ENCODE data around the gene RND1. TPM values are rescaled to one million over a fixed set of nuclear protein-coding genes. Genes with fewer than 3 reads are reported as not detected.

Gene RND1
- polyA plus RNA-seq, 1 donor from 2014 or later = 1.3 TPM

- no peaks in the 10 kb centered on the region for H3F3A ChIP-seq (ENCODE audit: insufficient read depth, low read length, poor library complexity, severe bottlenecking)
- no peaks in the 10 kb centered on the region for H3K9me3 ChIP-seq (ENCODE audit: low read length)
- H3K9me2 ChIP-seq (ENCODE audit: insufficient read depth, low read length) = no peaks in the 10 kb centered on the region
- H2AFZ ChIP-seq (ENCODE audit: low read depth, low read length) = no peak overlapping the region
- H3K27ac ChIP-seq (ENCODE audit: low read length) = no peak overlapping the region
- peaks cover 6% of the 10 kb centered on the region for H3K36me3 ChIP-seq (ENCODE audit: insufficient read depth, low read length)
- TF ChIP-seq POLR2AphosphoS5 (IDR thresholded peaks at IDR 0.05) (no peak), TAF1 (IDR thresholded peaks at IDR 0.05; ENCODE audit: low read depth) (no peak), EZH2 (IDR thresholded peaks at IDR 0.05; ENCODE audit: borderline replicate concordance, insufficient read depth, low read length, poor library complexity, severe bottlenecking) (no peak), RAD21 (conservative IDR thresholded peaks at IDR 0.05) (no peak), MXI1 (conservative IDR thresholded peaks at IDR 0.05; ENCODE audit: poor library complexity, severe bottlenecking) (no peak), SMC3 (conservative IDR thresholded peaks at IDR 0.05; ENCODE audit: poor library complexity) (no peak)
- TF ChIP-seq, protein P1, sequence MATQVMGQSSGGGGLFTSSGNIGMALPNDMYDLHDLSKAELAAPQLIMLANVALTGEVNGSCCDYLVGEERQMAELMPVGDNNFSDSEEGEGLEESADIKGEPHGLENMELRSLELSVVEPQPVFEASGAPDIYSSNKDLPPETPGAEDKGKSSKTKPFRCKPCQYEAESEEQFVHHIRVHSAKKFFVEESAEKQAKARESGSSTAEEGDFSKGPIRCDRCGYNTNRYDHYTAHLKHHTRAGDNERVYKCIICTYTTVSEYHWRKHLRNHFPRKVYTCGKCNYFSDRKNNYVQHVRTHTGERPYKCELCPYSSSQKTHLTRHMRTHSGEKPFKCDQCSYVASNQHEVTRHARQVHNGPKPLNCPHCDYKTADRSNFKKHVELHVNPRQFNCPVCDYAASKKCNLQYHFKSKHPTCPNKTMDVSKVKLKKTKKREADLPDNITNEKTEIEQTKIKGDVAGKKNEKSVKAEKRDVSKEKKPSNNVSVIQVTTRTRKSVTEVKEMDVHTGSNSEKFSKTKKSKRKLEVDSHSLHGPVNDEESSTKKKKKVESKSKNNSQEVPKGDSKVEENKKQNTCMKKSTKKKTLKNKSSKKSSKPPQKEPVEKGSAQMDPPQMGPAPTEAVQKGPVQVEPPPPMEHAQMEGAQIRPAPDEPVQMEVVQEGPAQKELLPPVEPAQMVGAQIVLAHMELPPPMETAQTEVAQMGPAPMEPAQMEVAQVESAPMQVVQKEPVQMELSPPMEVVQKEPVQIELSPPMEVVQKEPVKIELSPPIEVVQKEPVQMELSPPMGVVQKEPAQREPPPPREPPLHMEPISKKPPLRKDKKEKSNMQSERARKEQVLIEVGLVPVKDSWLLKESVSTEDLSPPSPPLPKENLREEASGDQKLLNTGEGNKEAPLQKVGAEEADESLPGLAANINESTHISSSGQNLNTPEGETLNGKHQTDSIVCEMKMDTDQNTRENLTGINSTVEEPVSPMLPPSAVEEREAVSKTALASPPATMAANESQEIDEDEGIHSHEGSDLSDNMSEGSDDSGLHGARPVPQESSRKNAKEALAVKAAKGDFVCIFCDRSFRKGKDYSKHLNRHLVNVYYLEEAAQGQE (IDR thresholded peaks at IDR 0.05; ENCODE audit: borderline replicate concordance) = no peak
- H4K20me1 ChIP-seq (ENCODE audit: insufficient read depth) = no peaks in the 10 kb centered on the region
- H3K9ac ChIP-seq (ENCODE audit: low read length) = no peak overlapping the region
- no peaks in the 10 kb centered on the region for H3K27me3 ChIP-seq (ENCODE audit: insufficient read depth, low read depth, low read length)
- H3K4me3 ChIP-seq (ENCODE audit: low read length) = no peak overlapping the region
- H3K79me2 ChIP-seq (replicated peaks; ENCODE audit: insufficient read depth, low read length) = no peaks in the 10 kb centered on the region
- no peak overlapping the region for H3K4me2 ChIP-seq (ENCODE audit: low read length)
Measured at GRCh38 chr12:48828293-48828692, 37.4 kb downstream of the RND1 start.

- Histone ChIP-seq H4K20me1 (ENCODE audit: insufficient read depth) (no peaks in the 10 kb centered on the region), H3K9me2 (ENCODE audit: insufficient read depth, low read length) (no peaks in the 10 kb centered on the region), H3K79me2 (replicated peaks; ENCODE audit: insufficient read depth, low read length) (no peaks in the 10 kb centered on the region), H3F3A (ENCODE audit: insufficient read depth, low read length, poor library complexity, severe bottlenecking) (no peaks in the 10 kb centered on the region), H3K36me3 (ENCODE audit: insufficient read depth, low read length) (peaks cover 6% of the 10 kb centered on the region), H3K4me3 (ENCODE audit: low read length) (no peak overlapping the region), H2AFZ (ENCODE audit: low read depth, low read length) (no peak overlapping the region), H3K27me3 (ENCODE audit: insufficient read depth, low read depth, low read length) (no peaks in the 10 kb centered on the region), H3K9me3 (ENCODE audit: low read length) (no peaks in the 10 kb centered on the region), H3K27ac (ENCODE audit: low read length) (no peak overlapping the region), H3K9ac (ENCODE audit: low read length) (no peak overlapping the region), H3K4me2 (ENCODE audit: low read length) (no peak overlapping the region)
- TF ChIP-seq SMC3 (conservative IDR thresholded peaks at IDR 0.05; ENCODE audit: poor library complexity) (no peak), EP300 (conservative IDR thresholded peaks at IDR 0.05; ENCODE audit: poor library complexity, severe bottlenecking) (no peak), RAD21 (conservative IDR thresholded peaks at IDR 0.05) (no peak), POLR2AphosphoS5 (IDR thresholded peaks at IDR 0.05) (no peak), EZH2 (IDR thresholded peaks at IDR 0.05; ENCODE audit: borderline replicate concordance, insufficient read depth, low read length, poor library complexity, severe bottlenecking) (no peak), CTCF (IDR thresholded peaks at IDR 0.05; ENCODE audit: poor library complexity, severe bottlenecking) (no peak), MXI1 (conservative IDR thresholded peaks at IDR 0.05; ENCODE audit: poor library complexity, severe bottlenecking) (no peak), TAF1 (IDR thresholded peaks at IDR 0.05; ENCODE audit: low read depth) (no peak)
- TF ChIP-seq, protein P1 (IDR thresholded peaks at IDR 0.05; ENCODE audit: borderline replicate concordance) = no peak
Measured at GRCh38 chr12:48827513-48828096, 38.1 kb downstream of the RND1 start.
